ENCODE data around the gene ULK1. TPM values are rescaled to one million over a fixed set of nuclear protein-coding genes. Genes with fewer than 3 reads are reported as not detected.

The ULK1 gene
- total RNA-seq, 1 donor from 2014 or later = 156 TPM

DNA sequence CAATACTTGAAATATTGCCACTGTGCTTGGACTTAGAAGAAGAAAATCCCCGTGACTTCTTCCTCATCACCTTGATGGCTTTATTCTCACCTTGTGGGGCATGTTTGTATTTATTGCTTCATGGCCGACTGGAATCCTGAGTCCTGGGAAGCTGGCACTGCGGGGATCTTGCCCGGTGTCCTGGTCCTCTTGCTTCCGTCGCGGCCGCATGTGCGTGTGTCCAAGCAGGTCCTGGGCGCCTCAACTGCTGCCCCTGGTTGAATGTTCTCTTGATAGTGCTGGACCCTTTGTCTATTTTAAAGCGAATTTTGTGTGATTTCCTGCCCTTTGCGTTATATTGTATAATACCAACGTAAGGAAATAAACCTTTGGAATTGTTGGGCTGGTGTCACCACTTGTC, 28.4 kb downstream of the ULK1 start:
- intact Hi-C loops (cut with DNase I) = no loop called here
- no peaks in the 10 kb centered on the region for H3K27me3 ChIP-seq
- DNase-seq (ENCODE audit: low spot score in 2 of 2) = no peak
- H3K4me3 ChIP-seq = no peak overlapping the region
- TF ChIP-seq, protein P1, sequence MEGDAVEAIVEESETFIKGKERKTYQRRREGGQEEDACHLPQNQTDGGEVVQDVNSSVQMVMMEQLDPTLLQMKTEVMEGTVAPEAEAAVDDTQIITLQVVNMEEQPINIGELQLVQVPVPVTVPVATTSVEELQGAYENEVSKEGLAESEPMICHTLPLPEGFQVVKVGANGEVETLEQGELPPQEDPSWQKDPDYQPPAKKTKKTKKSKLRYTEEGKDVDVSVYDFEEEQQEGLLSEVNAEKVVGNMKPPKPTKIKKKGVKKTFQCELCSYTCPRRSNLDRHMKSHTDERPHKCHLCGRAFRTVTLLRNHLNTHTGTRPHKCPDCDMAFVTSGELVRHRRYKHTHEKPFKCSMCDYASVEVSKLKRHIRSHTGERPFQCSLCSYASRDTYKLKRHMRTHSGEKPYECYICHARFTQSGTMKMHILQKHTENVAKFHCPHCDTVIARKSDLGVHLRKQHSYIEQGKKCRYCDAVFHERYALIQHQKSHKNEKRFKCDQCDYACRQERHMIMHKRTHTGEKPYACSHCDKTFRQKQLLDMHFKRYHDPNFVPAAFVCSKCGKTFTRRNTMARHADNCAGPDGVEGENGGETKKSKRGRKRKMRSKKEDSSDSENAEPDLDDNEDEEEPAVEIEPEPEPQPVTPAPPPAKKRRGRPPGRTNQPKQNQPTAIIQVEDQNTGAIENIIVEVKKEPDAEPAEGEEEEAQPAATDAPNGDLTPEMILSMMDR (IDR thresholded peaks at IDR 0.05) = no peak
- H3K9me3 ChIP-seq = no peaks in the 10 kb centered on the region
- peaks cover 0 to 5% of the 10 kb centered on the region in 2 donors for H3K4me1 ChIP-seq
- peaks cover 35 to 41% of the 10 kb centered on the region in 2 donors for H3K36me3 ChIP-seq
- H3K27ac ChIP-seq = no peak overlapping the region

DNA sequence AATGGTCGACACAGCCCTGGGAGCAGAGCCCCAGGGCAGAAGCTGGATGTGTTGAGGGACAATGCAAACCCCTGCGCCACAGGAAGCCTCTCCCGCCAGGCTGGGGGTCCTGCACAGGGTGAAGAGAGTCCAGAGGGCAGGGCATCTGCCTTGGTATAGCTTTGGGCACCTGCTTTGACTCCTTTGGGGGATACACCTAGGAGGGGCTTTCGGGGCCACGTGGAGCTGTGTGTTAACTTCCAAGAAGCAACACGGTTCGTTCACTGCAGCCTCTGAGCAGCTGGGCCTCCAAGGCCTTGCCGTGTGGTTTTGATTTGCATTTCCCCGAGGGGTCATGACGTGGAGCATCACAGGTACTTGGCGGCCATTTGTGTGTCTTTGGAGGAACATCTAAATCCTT, 28.8 kb downstream of the ULK1 start:
- Histone ChIP-seq H3K27ac (no peak overlapping the region), H3K27me3 (no peaks in the 10 kb centered on the region), H3K9me3 (no peaks in the 10 kb centered on the region), H3K4me1 (peaks cover 0 to 5% of the 10 kb centered on the region in 2 donors), H3K36me3 (peaks cover 32 to 36% of the 10 kb centered on the region in 2 donors), H3K4me3 (no peak overlapping the region)
- TF ChIP-seq, protein P1 (IDR thresholded peaks at IDR 0.05) = no peak
- intact Hi-C loops (cut with DNase I) = no loop called here
- DNase-seq (ENCODE audit: low spot score in 2 of 2) = no peak

DNA sequence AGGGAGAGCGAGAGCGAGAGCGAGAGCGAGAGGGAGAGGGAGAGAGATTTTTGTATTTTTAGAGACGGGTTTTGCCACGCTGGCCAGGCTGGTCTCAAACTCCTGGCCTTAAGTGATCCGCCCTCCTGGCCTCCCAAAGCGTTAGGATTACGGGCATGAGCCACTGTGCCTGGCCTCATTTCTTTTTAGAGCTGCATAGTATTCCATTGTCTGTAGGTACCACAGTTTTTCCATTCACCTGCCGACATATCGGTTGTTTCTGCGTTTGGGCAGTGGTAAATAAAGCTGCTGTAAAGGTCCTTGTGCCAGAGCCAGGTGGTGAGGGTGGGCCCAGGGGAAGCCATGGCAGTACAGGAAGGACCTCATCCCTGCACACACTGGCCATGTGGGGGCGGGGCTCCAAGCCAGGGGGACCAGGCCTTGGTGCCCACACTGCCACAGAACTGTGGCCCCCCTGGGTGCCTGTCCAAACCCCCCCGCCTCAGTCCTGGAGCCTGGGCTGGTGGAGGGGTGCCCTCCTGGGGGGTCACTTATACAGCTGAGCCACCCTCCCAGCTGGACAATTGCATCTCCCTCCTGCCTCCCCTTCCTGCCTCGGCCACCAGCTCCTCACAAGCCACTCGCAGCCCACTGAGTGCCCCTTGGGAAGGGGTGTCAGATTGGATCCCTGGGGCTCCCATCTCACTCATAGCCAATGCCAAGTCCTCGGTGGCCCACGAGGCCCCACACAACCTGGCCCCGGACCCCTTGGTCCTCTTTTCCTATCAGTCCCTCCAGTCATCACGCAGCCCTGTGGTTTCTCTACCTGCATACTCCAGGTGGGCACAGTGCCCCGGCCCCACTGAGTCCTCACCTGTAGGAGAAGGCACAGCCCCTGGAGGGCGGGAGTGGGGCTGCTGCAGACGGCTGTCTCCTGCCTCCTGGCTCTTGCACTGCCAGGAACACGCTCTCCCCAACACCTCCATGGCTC, 33.0 kb downstream of the ULK1 start:
- TF ChIP-seq, protein P1 (IDR thresholded peaks at IDR 0.05) = no peak
- intact Hi-C loops (cut with DNase I) = loop anchor here (2.0 kb wide), 1 partner anchor 15 kb away; no protein-coding TSS in a partner anchor

DNA sequence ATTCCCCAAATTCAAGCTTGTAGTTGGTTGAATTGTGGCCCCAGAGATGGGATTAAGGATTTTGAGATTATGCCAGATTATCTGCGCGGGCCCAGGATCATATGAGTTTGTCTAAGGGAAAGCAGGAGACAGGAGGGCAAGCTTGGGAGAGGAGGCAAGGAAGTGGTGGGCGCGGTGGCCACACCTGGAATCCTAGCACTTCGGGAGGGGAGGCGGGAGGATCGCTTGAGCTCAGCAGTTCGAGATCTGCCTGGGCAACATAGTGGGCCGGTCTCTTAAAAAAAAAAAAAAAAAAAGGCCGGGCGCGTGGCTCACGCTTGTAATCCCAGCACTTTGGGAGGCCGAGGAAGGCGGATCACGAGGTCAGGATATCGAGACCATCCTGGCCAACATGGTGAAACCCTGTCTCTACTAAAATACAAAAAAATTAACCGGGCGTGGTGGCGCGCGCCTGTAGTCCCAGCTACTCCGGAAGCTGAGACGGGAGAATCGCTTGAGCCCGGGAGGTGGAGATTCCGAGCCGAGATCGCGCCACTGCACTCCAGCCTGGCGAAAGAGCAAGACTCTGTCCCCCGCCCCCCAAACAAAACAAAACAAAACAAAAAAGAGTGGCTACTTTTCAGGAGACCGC, 33.8 kb downstream of the ULK1 start:
- TF ChIP-seq, protein P1 (IDR thresholded peaks at IDR 0.05) = no peak
- intact Hi-C loops (cut with DNase I) = loop anchor here (2.0 kb wide), 1 partner anchor 15 kb away; no protein-coding TSS in a partner anchor
- H3K4me1 ChIP-seq = peaks cover 8 to 12% of the 10 kb centered on the region in 2 donors
- peak overlapping the region; percentile 70 to 74 for H3K27ac ChIP-seq
- H3K9me3 ChIP-seq = no peaks in the 10 kb centered on the region
- H3K36me3 ChIP-seq = peaks cover 11% of the 10 kb centered on the region in 2 donors
- DNase-seq (ENCODE audit: low spot score in 2 of 2) = no peak
- H3K27me3 ChIP-seq = no peaks in the 10 kb centered on the region
- H3K4me3 ChIP-seq = peak overlapping the region; percentile 58 to 80

More for the DNA sequence above, 33.0 kb downstream of the ULK1 start:
- H3K36me3 ChIP-seq = peaks cover 3 to 4% of the 10 kb centered on the region in 2 donors
- H3K27me3 ChIP-seq = no peaks in the 10 kb centered on the region
- H3K4me1 ChIP-seq = peaks cover 8 to 12% of the 10 kb centered on the region in 2 donors
- H3K27ac ChIP-seq = no peak overlapping the region
- no peaks in the 10 kb centered on the region for H3K9me3 ChIP-seq
- no peak overlapping the region for H3K4me3 ChIP-seq
- no peak for DNase-seq (ENCODE audit: low spot score in 2 of 2)

DNA sequence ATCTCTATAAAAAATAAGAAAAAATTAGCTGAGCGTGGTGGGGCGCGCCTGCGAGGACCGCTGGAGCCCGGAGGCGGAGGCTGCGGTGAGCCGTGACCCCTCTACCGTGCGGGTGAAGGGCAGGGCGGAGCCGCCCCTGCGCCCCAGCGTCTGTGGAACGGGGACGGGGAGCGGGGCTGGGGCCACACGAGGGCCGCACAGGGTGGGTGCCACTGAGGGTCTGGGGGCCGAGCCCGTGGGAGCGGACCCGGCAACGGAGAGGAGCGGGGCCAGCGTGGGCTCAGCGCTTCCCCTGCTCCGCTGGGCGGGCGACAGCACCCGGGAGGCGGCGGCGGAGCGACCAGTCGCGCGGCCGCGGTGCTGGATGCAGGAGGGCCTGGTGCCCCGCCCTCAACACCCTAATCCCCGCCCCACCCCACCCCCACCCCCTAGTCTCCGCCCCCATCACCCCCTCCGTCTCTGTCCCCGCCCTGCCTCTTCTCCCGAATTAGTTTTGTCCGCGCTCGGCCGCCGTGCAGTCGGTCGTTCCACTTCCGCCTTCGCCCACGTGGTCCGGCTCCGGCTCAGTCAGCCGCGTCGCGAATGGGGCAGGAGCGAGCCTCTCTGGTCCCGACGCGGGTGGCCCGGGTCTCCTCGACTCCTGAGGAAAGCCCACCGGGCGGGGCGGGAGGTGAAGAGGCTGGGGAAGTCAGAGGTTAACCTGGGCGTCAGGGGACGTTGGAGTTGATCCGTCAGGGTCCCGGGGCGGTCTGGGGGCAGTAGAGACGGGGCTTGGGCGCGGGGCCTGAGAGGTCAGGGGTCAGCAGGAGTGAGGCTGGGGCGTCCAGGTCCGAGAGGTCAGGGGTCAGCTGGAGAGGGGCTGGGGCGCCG, 34.5 kb downstream of the ULK1 start, which contains the start of gene PUS1:
TSS of gene PUS1 (plus strand) at position 566 of the 870 bp plus-strand sequence. CDS start 447 bp downstream, outside the sequence.
- Histone ChIP-seq H3K4me3 (peak within 1 kb of the TSS; percentile 58 to 80), H3K27me3 (no peaks in the 10 kb centered on the region), H3K36me3 (peaks cover 16 to 19% of the 10 kb centered on the region in 2 donors), H3K4me1 (peaks cover 8 to 12% of the 10 kb centered on the region in 2 donors), H3K9me3 (no peaks in the 10 kb centered on the region), H3K27ac (peak within 1 kb of the TSS; percentile 70 to 74)
- intact Hi-C loops (cut with DNase I) = loop anchor here (1.0 to 2.0 kb wide), 3 partner anchors 16 to 33 kb away; partner anchors contain the start of gene EP400
- peak; percentile 67 to 95 for DNase-seq (ENCODE audit: low spot score in 2 of 2)
- TF ChIP-seq, protein P1 (IDR thresholded peaks at IDR 0.05) = no peak

Measured in ascending aorta (tissue), 2 donors.